SK-MEL-5 (cell line): Measurements from ENCODE around the gene SMG6. TPM values are rescaled to one million over a fixed set of nuclear protein-coding genes. Genes with fewer than 3 reads are reported as not detected.
"Not testable (repeated sequence)": the region's sequence is repeated elsewhere in the genome, so short reads cannot be mapped to it uniquely, and the experiment has no call there.

ENCODE experiments used
- DNase-seq: peaks from one replicate; pipeline ENCODE4 v3.0.0-alpha.2; 2016; ENCODE audit warnings: low read depth, low spot score
- in situ Hi-C: cut with HindIII; loops from 2 replicates; pipeline ENCODE4 v1.10.0; 2016; ENCODE audit warnings: low sequenced_read_pairs, high pct_unique_total_duplicates, low pct_unique_long_range_greater_than_20kb
- total RNA-seq: library from RNA; depleted of rRNA; stranded (reverse); fragments of >200 nt; shearing (Covaris generic); gene quantifications from 2 replicates; pipeline ENCODE4 v1.2.3, GENCODE V29; 2014

Gene SMG6
- total RNA-seq, 1 experiment from 2014 or later: 10.0 TPM

GRCh38 chr17:2317796-2318195 is 14.2 kb upstream of the SMG6 start:
- in situ Hi-C loops: no loop called here
- DNase-seq: no peak

- not testable (repeated sequence) for DNase-seq
These were observed 13.3 kb upstream of the SMG6 start for GRCh38 chr17:2316916-2317205.

GRCh38 chr17:2312736-2313135 is 9.2 kb upstream of the SMG6 start:
- DNase-seq: no peak
- in situ Hi-C loops: no loop called here

More at GRCh38 chr17:2316916-2317205, 13.3 kb upstream of the SMG6 start:
- in situ Hi-C loops: not testable (repeated sequence)

- in situ Hi-C loops: no loop called here
- DNase-seq: no peak
These were observed 6.0 kb upstream of the SMG6 start for GRCh38 chr17:2309338-2310154.

- in situ Hi-C loops: no loop called here
- no peak for DNase-seq
These were observed 1.3 kb upstream of the SMG6 start for GRCh38 chr17:2304931-2305330.

GRCh38 chr17:2302778-2303203 is 794 bp downstream of the SMG6 start:
- in situ Hi-C loops: no loop called here
- no peak for DNase-seq

GRCh38 chr17:2299756-2300155 is 3.8 kb downstream of the SMG6 start:
- no peak for DNase-seq
- in situ Hi-C loops: no loop called here

GRCh38 chr17:2299136-2299535 is 4.4 kb downstream of the SMG6 start:
- in situ Hi-C loops: no loop called here
- DNase-seq: no peak

GRCh38 chr17:2297023-2297422 is 6.6 kb downstream of the SMG6 start:
- in situ Hi-C loops: no loop called here

GRCh38 chr17:2295575-2295974 is 8.0 kb downstream of the SMG6 start:
- in situ Hi-C loops: no loop called here
- no peak for DNase-seq

More at GRCh38 chr17:2297023-2297422, 6.6 kb downstream of the SMG6 start:
- no peak for DNase-seq

GRCh38 chr17:2292100-2292499 is 11.5 kb downstream of the SMG6 start:
- in situ Hi-C loops: no loop called here
- no peak for DNase-seq

GRCh38 chr17:2289878-2290478 is 13.6 kb downstream of the SMG6 start:
- DNase-seq: peak; percentile 24
- in situ Hi-C loops: no loop called here

GRCh38 chr17:2283302-2283701 is 20.3 kb downstream of the SMG6 start:
- DNase-seq: no peak
- in situ Hi-C loops: no loop called here

- in situ Hi-C loops: no loop called here
- DNase-seq: peak; percentile 88
These were observed 21.2 kb downstream of the SMG6 start for GRCh38 chr17:2282297-2282873.

- in situ Hi-C loops: no loop called here
These were observed 23.9 kb downstream of the SMG6 start for GRCh38 chr17:2279707-2280106.

GRCh38 chr17:2277429-2278170 is 26.0 kb downstream of the SMG6 start:
- in situ Hi-C loops: no loop called here

More at GRCh38 chr17:2279707-2280106, 23.9 kb downstream of the SMG6 start:
- DNase-seq: no peak

GRCh38 chr17:2275722-2276121 is 27.9 kb downstream of the SMG6 start:
- in situ Hi-C loops: no loop called here
- DNase-seq: no peak

More at GRCh38 chr17:2277429-2278170, 26.0 kb downstream of the SMG6 start:
- no peak for DNase-seq

GRCh38 chr17:2274414-2274813 is 29.2 kb downstream of the SMG6 start:
- no peak for DNase-seq
- in situ Hi-C loops: no loop called here
